ENCODE measurements around the gene CEACAM8.

Gene CEACAM8

GRCh38 chr19:42589792-42590191 lies 4.9 kb downstream of the CEACAM8 start:
- H3K9ac ChIP-seq (ENCODE audit: low read length): no peak overlapping the region
- TF ChIP-seq CTCF (IDR thresholded peaks at IDR 0.05; ENCODE audit: low read length) (no peak), EZH2 (IDR thresholded peaks at IDR 0.05; ENCODE audit: borderline replicate concordance, low read length) (no peak)
- H3K4me1 ChIP-seq (ENCODE audit: insufficient read depth, low read length, severe bottlenecking): no peaks in the 10 kb centered on the region
- no peaks in the 10 kb centered on the region for H3K79me2 ChIP-seq (ENCODE audit: insufficient read depth, low read length)
- H3F3A ChIP-seq (ENCODE audit: insufficient read depth, low read length): no peaks in the 10 kb centered on the region
- H3K9me2 ChIP-seq (ENCODE audit: low read depth, low read length): no peaks in the 10 kb centered on the region
- H4K20me1 ChIP-seq (ENCODE audit: insufficient read depth, low read length): no peaks in the 10 kb centered on the region
- no peak overlapping the region for H3K4me3 ChIP-seq (ENCODE audit: low read depth, low read length, poor library complexity, severe bottlenecking)
- H3K4me2 ChIP-seq (ENCODE audit: low read length): no peak overlapping the region
- H3K27ac ChIP-seq (ENCODE audit: low read depth, low read length, poor library complexity, severe bottlenecking): no peak overlapping the region
- H3K27me3 ChIP-seq (ENCODE audit: insufficient read depth, low read length): 0 out of 2 replicates have a peak, but pooled peaks cover 5% of the 10 kb centered on the region
- no peak overlapping the region for H2AFZ ChIP-seq (ENCODE audit: low read length)
- no peaks in the 10 kb centered on the region for H3K9me3 ChIP-seq (ENCODE audit: low read length)
- H3K36me3 ChIP-seq (ENCODE audit: insufficient read depth, low read length): no peaks in the 10 kb centered on the region

GRCh38 chr19:42584466-42584865 lies 10.3 kb downstream of the CEACAM8 start:
- no peak overlapping the region for H2AFZ ChIP-seq (ENCODE audit: low read length)
- no peaks in the 10 kb centered on the region for H3K4me1 ChIP-seq (ENCODE audit: insufficient read depth, low read length, severe bottlenecking)
- H3K79me2 ChIP-seq (ENCODE audit: insufficient read depth, low read length): no peaks in the 10 kb centered on the region
- no peak overlapping the region for H3K4me2 ChIP-seq (ENCODE audit: low read length)
- TF ChIP-seq CTCF (IDR thresholded peaks at IDR 0.05; ENCODE audit: low read length) (no peak), EZH2 (IDR thresholded peaks at IDR 0.05; ENCODE audit: borderline replicate concordance, low read length) (no peak)
- 0 out of 2 replicates have a peak, but pooled peaks cover 3% of the 10 kb centered on the region for H3K27me3 ChIP-seq (ENCODE audit: insufficient read depth, low read length)
- no peaks in the 10 kb centered on the region for H3K9me3 ChIP-seq (ENCODE audit: low read length)
- H3K9ac ChIP-seq (ENCODE audit: low read length): no peak overlapping the region
- H3K4me3 ChIP-seq (ENCODE audit: low read depth, low read length, poor library complexity, severe bottlenecking): no peak overlapping the region
- H4K20me1 ChIP-seq (ENCODE audit: insufficient read depth, low read length): no peaks in the 10 kb centered on the region
- no peaks in the 10 kb centered on the region for H3K36me3 ChIP-seq (ENCODE audit: insufficient read depth, low read length)
- H3F3A ChIP-seq (ENCODE audit: insufficient read depth, low read length): no peaks in the 10 kb centered on the region
- H3K9me2 ChIP-seq (ENCODE audit: low read depth, low read length): no peaks in the 10 kb centered on the region
- H3K27ac ChIP-seq (ENCODE audit: low read depth, low read length, poor library complexity, severe bottlenecking): no peak overlapping the region

- no peak overlapping the region for H3K27ac ChIP-seq (ENCODE audit: low read depth, low read length, poor library complexity, severe bottlenecking)
- TF ChIP-seq EZH2 (IDR thresholded peaks at IDR 0.05; ENCODE audit: borderline replicate concordance, low read length): no peak
- no peak overlapping the region for H3K4me3 ChIP-seq (ENCODE audit: low read depth, low read length, poor library complexity, severe bottlenecking)
- no peaks in the 10 kb centered on the region for H3F3A ChIP-seq (ENCODE audit: insufficient read depth, low read length)
- H3K4me2 ChIP-seq (ENCODE audit: low read length): no peak overlapping the region
- H2AFZ ChIP-seq (ENCODE audit: low read length): no peak overlapping the region
- H4K20me1 ChIP-seq (ENCODE audit: insufficient read depth, low read length): no peaks in the 10 kb centered on the region
- no peaks in the 10 kb centered on the region for H3K36me3 ChIP-seq (ENCODE audit: insufficient read depth, low read length)
- H3K27me3 ChIP-seq (ENCODE audit: insufficient read depth, low read length): peaks cover 3% of the 10 kb centered on the region; the same call in 1 of the 2 replicates
- H3K79me2 ChIP-seq (ENCODE audit: insufficient read depth, low read length): no peaks in the 10 kb centered on the region
- H3K9me3 ChIP-seq (ENCODE audit: low read length): no peaks in the 10 kb centered on the region
- no peaks in the 10 kb centered on the region for H3K9me2 ChIP-seq (ENCODE audit: low read depth, low read length)
- H3K9ac ChIP-seq (ENCODE audit: low read length): no peak overlapping the region
- H3K4me1 ChIP-seq (ENCODE audit: insufficient read depth, low read length, severe bottlenecking): no peaks in the 10 kb centered on the region
These were observed 17.7 kb downstream of the CEACAM8 start for GRCh38 chr19:42577016-42577415.

- Histone ChIP-seq H3K27ac (ENCODE audit: low read depth, low read length, poor library complexity, severe bottlenecking) (no peak overlapping the region), H3K79me2 (ENCODE audit: insufficient read depth, low read length) (no peaks in the 10 kb centered on the region), H2AFZ (ENCODE audit: low read length) (no peak overlapping the region), H3K9ac (ENCODE audit: low read length) (no peak overlapping the region), H3K9me3 (ENCODE audit: low read length) (no peaks in the 10 kb centered on the region), H3K4me3 (ENCODE audit: low read depth, low read length, poor library complexity, severe bottlenecking) (no peak overlapping the region), H4K20me1 (ENCODE audit: insufficient read depth, low read length) (no peaks in the 10 kb centered on the region), H3K9me2 (ENCODE audit: low read depth, low read length) (no peaks in the 10 kb centered on the region), H3K36me3 (ENCODE audit: insufficient read depth, low read length) (no peaks in the 10 kb centered on the region), H3K4me2 (ENCODE audit: low read length) (no peak overlapping the region), H3K27me3 (ENCODE audit: insufficient read depth, low read length) (peaks cover 3% of the 10 kb centered on the region; the same call in 1 of the 2 replicates), H3K4me1 (ENCODE audit: insufficient read depth, low read length, severe bottlenecking) (no peaks in the 10 kb centered on the region), H3F3A (ENCODE audit: insufficient read depth, low read length) (no peaks in the 10 kb centered on the region)
- no peak for TF ChIP-seq CTCF (IDR thresholded peaks at IDR 0.05; ENCODE audit: low read length)
- TF ChIP-seq EZH2 (IDR thresholded peaks at IDR 0.05; ENCODE audit: borderline replicate concordance, low read length): no peak
These were observed 18.5 kb downstream of the CEACAM8 start for GRCh38 chr19:42576241-42576640.
